ENCODE data around the gene MAST1.
"Not testable (repeated sequence)": the region's sequence is repeated elsewhere in the genome, so short reads cannot be mapped to it uniquely, and the experiment has no call there.

- TF ChIP-seq CTCF (IDR thresholded peaks at IDR 0.05; ENCODE audit: low read length); EZH2 (optimal IDR thresholded peaks at IDR 0.05; ENCODE audit: low read depth, low read length): not testable (repeated sequence)
Observed at GRCh38 chr19:12817188-12817587, 21.1 kb upstream of the MAST1 start.

Data from MM.1S (cell line).